ENCODE results near the gene GPR39. TPM values are rescaled to one million over a fixed set of nuclear protein-coding genes. Genes with fewer than 3 reads are reported as not detected.

Gene GPR39
- total RNA-seq, 1 donor from 2014 or later: 0.20 TPM

GRCh38 chr2:132692816-132693215, 276.2 kb downstream of the GPR39 start:
- DNase-seq (ENCODE audit: low spot score): no peak
- TF ChIP-seq CTCF (IDR thresholded peaks at IDR 0.05): no peak
- Mint-ChIP-seq H3K4me1 (ENCODE audit: low read depth) (peaks cover 19% of the 10 kb centered on the region), H3K36me3 (ENCODE audit: low read depth) (no peaks in the 10 kb centered on the region), H3K9me3 (ENCODE audit: low read depth) (no peaks in the 10 kb centered on the region), H3K27ac (ENCODE audit: unreplicated experiment) (no peak overlapping the region), H3K4me3 (ENCODE audit: unreplicated experiment) (no peak overlapping the region), H3K27me3 (ENCODE audit: low read depth) (peaks cover 4% of the 10 kb centered on the region)
